Right forelimb (tissue), 1 donor: ENCODE results near the gene LINGO3.
A peak's percentile ranks its signal among the peaks of the same experiment; 100 is the strongest.

ENCODE experiments used
- DNase-seq: peaks from one replicate; pipeline ENCODE4 v3.0.0-alpha.2; 2018

The LINGO3 gene

GRCh38 chr19:2280633-2281264 is 27.2 kb downstream of the LINGO3 start:
- DNase-seq = no peak

GRCh38 chr19:2278459-2279158 is 29.3 kb downstream of the LINGO3 start:
- DNase-seq = no peak

- no peak for DNase-seq
These were observed 30.8 kb downstream of the LINGO3 start for GRCh38 chr19:2277138-2277537.

GRCh38 chr19:2276429-2276986 is 31.4 kb downstream of the LINGO3 start:
- no peak for DNase-seq

GRCh38 chr19:2275588-2276428 is 32.1 kb downstream of the LINGO3 start:
- no peak for DNase-seq

GRCh38 chr19:2274931-2275535 is 32.9 kb downstream of the LINGO3 start:
- DNase-seq = no peak

GRCh38 chr19:2274185-2274711 is 33.7 kb downstream of the LINGO3 start:
- no peak for DNase-seq

GRCh38 chr19:2273356-2274184 is 34.4 kb downstream of the LINGO3 start:
- DNase-seq = peak; percentile 88

GRCh38 chr19:2271234-2272103 is 36.5 kb downstream of the LINGO3 start:
- DNase-seq = no peak

GRCh38 chr19:2270423-2271233 is 37.3 kb downstream of the LINGO3 start:
- DNase-seq = peak; percentile 88

- no peak for DNase-seq
These were observed 37.9 kb downstream of the LINGO3 start for GRCh38 chr19:2270157-2270422.

GRCh38 chr19:2269244-2270156 is 38.5 kb downstream of the LINGO3 start:
- DNase-seq = peak; percentile 99

GRCh38 chr19:2268861-2269243 is 39.1 kb downstream of the LINGO3 start:
- DNase-seq = no peak

GRCh38 chr19:2268480-2268830 is 39.5 kb downstream of the LINGO3 start:
- DNase-seq = no peak

- no peak for DNase-seq
These were observed 41.6 kb downstream of the LINGO3 start for GRCh38 chr19:2266183-2266993.

GRCh38 chr19:2261438-2262172 is 46.3 kb downstream of the LINGO3 start:
- no peak for DNase-seq

- DNase-seq = no peak
These were observed 47.6 kb downstream of the LINGO3 start for GRCh38 chr19:2260341-2260805.
